ENCODE measurements around the gene KIF3A. TPM values are rescaled to one million over a fixed set of nuclear protein-coding genes. Genes with fewer than 3 reads are reported as not detected.

Gene KIF3A
- total and polyA plus RNA-seq, 2 of the 8 experiments (the other 6 are each of a cell fraction or from before 2014, with no cell fraction given): 3.1 to 13.1 TPM

DNA sequence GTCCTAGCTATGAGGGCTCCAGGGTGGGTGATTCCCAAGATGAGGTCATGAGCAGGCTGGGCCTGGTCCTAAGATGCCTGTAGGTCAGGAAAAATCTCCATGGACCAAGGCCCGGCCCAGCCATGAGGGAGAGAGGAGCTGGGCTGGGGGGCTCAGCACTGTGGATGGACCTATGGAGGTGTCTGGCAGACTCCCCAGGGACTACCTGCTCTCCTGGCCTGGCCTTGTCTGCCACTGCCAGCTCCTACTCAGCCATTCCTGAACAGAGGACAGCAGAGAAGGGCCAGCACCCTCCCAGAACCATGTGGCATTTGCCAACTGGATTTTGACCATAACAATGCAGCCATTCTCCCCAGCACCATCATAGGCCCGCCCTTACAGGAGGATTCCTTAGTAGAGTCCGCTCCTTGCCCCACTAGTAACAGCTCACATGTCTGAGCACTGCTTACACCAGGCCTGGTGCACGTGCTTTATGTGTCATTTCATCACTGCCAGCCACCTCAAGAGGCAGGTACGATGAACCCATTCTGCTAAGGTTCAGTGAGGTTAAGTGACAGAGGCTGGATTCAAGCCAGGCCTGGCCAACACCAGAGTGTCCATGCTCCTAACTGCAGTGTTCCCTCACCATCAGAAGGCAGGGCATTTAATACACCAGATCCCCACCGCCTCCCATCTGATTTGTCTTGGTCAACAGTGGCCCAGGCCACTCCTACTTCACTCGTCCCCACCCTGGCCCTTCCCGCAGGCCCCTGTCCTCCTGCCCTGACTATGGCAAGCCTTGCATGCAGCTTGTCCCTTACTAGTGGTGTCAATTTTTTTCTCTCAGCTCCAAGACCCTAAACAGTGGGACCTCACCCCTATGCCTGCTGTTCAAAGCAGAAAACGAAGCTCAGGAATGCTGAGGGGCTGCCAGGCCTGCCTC is 78.7 kb downstream of the KIF3A start:
- ChIA-PET POLR2A (ENCODE audit: partially characterized antibody) (interaction anchor here (0.9 to 1.0 kb wide), 2 partner anchors 9 to 13 kb away, joined by 3 read pairs; no protein-coding TSS in a partner anchor), CTCF (ENCODE audit: partially characterized antibody) (interaction anchor here (1.0 to 1.8 kb wide), 8 partner anchors 12 to 160 kb away, joined by 3 to 7 read pairs (median 4); no protein-coding TSS in a partner anchor)
- no peak overlapping the region for H2AFZ ChIP-seq (ENCODE audit: low read length)
- TF ChIP-seq EGR1 (IDR thresholded peaks at IDR 0.05; ENCODE audit: borderline replicate concordance, low read depth, low read length) (no peak), SIRT6 (IDR thresholded peaks at IDR 0.05; ENCODE audit: low read length) (no peak), ASH2L (IDR thresholded peaks at IDR 0.05; ENCODE audit: low read length) (no peak), SP4 (IDR thresholded peaks at IDR 0.05; ENCODE audit: low read length) (no peak), JUN (IDR thresholded peaks at IDR 0.05; ENCODE audit: low read depth, low read length) (no peak), SIN3A (conservative IDR thresholded peaks at IDR 0.05 in 1 of 2, IDR thresholded peaks at IDR 0.05 in 1 of 2; ENCODE audit: low read depth in 1 of 2, low read length in 2 of 2) (no peak), TAF1 (IDR thresholded peaks at IDR 0.05; ENCODE audit: low read depth, low read length) (no peak), GTF2F1 (IDR thresholded peaks at IDR 0.05; ENCODE audit: borderline replicate concordance, low read depth, low read length) (no peak)
- TF ChIP-seq, protein P1, sequence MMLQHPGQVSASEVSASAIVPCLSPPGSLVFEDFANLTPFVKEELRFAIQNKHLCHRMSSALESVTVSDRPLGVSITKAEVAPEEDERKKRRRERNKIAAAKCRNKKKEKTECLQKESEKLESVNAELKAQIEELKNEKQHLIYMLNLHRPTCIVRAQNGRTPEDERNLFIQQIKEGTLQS (IDR thresholded peaks at IDR 0.05; ENCODE audit: insufficient read depth, low read depth, low read length): no peak
- TF ChIP-seq, protein P2, sequence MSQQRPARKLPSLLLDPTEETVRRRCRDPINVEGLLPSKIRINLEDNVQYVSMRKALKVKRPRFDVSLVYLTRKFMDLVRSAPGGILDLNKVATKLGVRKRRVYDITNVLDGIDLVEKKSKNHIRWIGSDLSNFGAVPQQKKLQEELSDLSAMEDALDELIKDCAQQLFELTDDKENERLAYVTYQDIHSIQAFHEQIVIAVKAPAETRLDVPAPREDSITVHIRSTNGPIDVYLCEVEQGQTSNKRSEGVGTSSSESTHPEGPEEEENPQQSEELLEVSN (IDR thresholded peaks at IDR 0.05): no peak

More for the DNA sequence above, 78.7 kb downstream of the KIF3A start:
- H3K14ac ChIP-seq (ENCODE audit: insufficient read length): no peak overlapping the region
- no peak overlapping the region for H3K18ac ChIP-seq (ENCODE audit: extremely low read depth, low read length)
- DNase-seq (ENCODE audit: low read depth in 1 of 2, low spot score in 2 of 2): no peak
- no peak overlapping the region for H2BK120ac ChIP-seq (replicated peaks; ENCODE audit: low read depth, low read length)
- H3K9ac ChIP-seq (replicated peaks in 1 of 4; ENCODE audit: extremely low read depth in 1 of 4, low read depth in 3 of 4, low read length in 3 of 4): no peak overlapping the region
- no peak overlapping the region for H4K5ac ChIP-seq (ENCODE audit: insufficient read length, low read depth, low read length)
- no peak overlapping the region for H2BK5ac ChIP-seq (ENCODE audit: low read depth, low read length)
- no peak overlapping the region for H2AK5ac ChIP-seq (ENCODE audit: low read depth, low read length)
- 89% methylated on average over 9 of the region's 9 CpGs; no CpG with 5 or more reads in 1 of the 2 experiments for WGBS, 2 experiments (ENCODE audit: extremely low coverage in 1 of 2, insufficient coverage in 1 of 2, insufficient read length in 1 of 2, insufficient replicate concordance in 2 of 2, low coverage in 1 of 2, low lambda C conversion rate in 2 of 2, missing lambda C conversion rate in 1 of 2)
- no peaks in the 10 kb centered on the region for H3K36me3 ChIP-seq (ENCODE audit: control insufficient read depth in 2 of 4, insufficient read depth in 4 of 4, low read length in 3 of 4)
- no peak overlapping the region for H2BK12ac ChIP-seq (ENCODE audit: low read depth, low read length)
- peaks cover 2% of the 10 kb centered on the region; the same call in 1 of the 2 replicates for H3K23me2 ChIP-seq (ENCODE audit: low read depth, low read length)
- H3K23ac ChIP-seq (ENCODE audit: insufficient read length): no peak overlapping the region
- H3K4ac ChIP-seq (replicated peaks; ENCODE audit: insufficient read length, low read depth, low read length): no peak overlapping the region
- no peak overlapping the region for H3K27ac ChIP-seq (ENCODE audit: low read depth, low read length)
- H3K4me1 ChIP-seq (replicated peaks in 1 of 4; ENCODE audit: control insufficient read depth in 3 of 4, insufficient read depth in 4 of 4, low read length in 3 of 4): peaks cover 0 to 8% (median 2%) of the 10 kb centered on the region in 4 experiments; a peak in 4 of 7 replicates
- H3K27me3 ChIP-seq (replicated peaks in 1 of 4; ENCODE audit: control insufficient read depth in 3 of 4, extremely low read depth in 1 of 4, insufficient read depth in 3 of 4, low read length in 3 of 4): peaks cover 10 to 38% (median 30%) of the 10 kb centered on the region in 4 experiments
- no peak overlapping the region for H2BK20ac ChIP-seq (ENCODE audit: low read length)
- H3K9me3 ChIP-seq (ENCODE audit: insufficient read depth in 2 of 2, low read depth in 1 of 2, low read length in 1 of 2): no peaks in the 10 kb centered on the region; a peak in 1 of 4 replicates
- H4K91ac ChIP-seq (replicated peaks; ENCODE audit: insufficient read length, low read length): no peak overlapping the region
- no peak overlapping the region for H3K4me3 ChIP-seq (ENCODE audit: extremely low read depth in 1 of 4, insufficient read depth in 2 of 4, low read depth in 3 of 4, low read length in 4 of 4)
- H3K79me1 ChIP-seq (ENCODE audit: low read depth, low read length): no peaks in the 10 kb centered on the region
- no peak for FAIRE-seq
- H3K79me2 ChIP-seq (ENCODE audit: control insufficient read depth in 1 of 2, insufficient read depth in 2 of 2, low read length in 2 of 2): no peaks in the 10 kb centered on the region
- H3K4me2 ChIP-seq (ENCODE audit: insufficient read depth in 1 of 2, low read depth in 2 of 2, low read length in 2 of 2): no peak overlapping the region
- no peak overlapping the region for H2BK15ac ChIP-seq (ENCODE audit: low read length)
- H3K56ac ChIP-seq (replicated peaks; ENCODE audit: insufficient read length, low read depth, low read length): no peak overlapping the region
- peaks cover 0 to 1% of the 10 kb centered on the region in 2 experiments for H4K20me1 ChIP-seq (replicated peaks in 1 of 2; ENCODE audit: control insufficient read depth in 1 of 2, insufficient read depth in 2 of 2, low read length in 2 of 2)
- H4K8ac ChIP-seq (ENCODE audit: extremely low read depth, insufficient read depth, low read length): no peak overlapping the region; the same call in 1 of the 2 replicates
